PC-9 (cell line): Measurements from ENCODE around the gene NKIRAS1. TPM values are rescaled to one million over a fixed set of nuclear protein-coding genes. Genes with fewer than 3 reads are reported as not detected.

Experiments
- Bru-seq: library from RNA; stranded (reverse); fragments of 400-500 nt; gene quantifications from one replicate; lab custom pipeline; 2021; lab: Mats Ljungman, UMichigan
- BruChase-seq, 2 experiments: library from RNA; stranded (reverse); fragments of 400-500 nt; gene quantifications; one replicate each; lab custom pipeline; 2021; lab: Mats Ljungman, UMichigan
- BruUV-seq: library from RNA; stranded (reverse); fragments of 400-500 nt; replicated peaks from 2 replicates; lab custom pipeline; 2021; lab: Mats Ljungman, UMichigan
- CTCF ChIA-PET: fragments of 300-600 bp; sonication (Branson Sonifier 250); formaldehyde crosslinking; loops from one replicate; lab custom pipeline; 2022; ENCODE audit warnings: antibody characterized with exemption; lab: Charles Lee
- POLR2A ChIA-PET: fragments of 300-600 bp; sonication (Branson Sonifier 250); formaldehyde crosslinking; loops from one replicate; lab custom pipeline; 2022; ENCODE audit warnings: antibody characterized with exemption; ENCODE audit not compliant: unreplicated experiment; lab: Charles Lee
- DNase-seq, 2 experiments: peaks; one replicate each; pipeline versions ENCODE4 v3.0.0 to v3.0.0-alpha.2; 2015 to 2022; ENCODE audit warnings: mixed read lengths in 1 of 2
- H2AFZ ChIP-seq: fragments of 200-600 bp; sonication (generic); 2 replicates; pipeline ENCODE4 v1.8.1; 2017; ENCODE audit warnings: antibody characterized with exemption
- H3F3A ChIP-seq: fragments of 200-600 bp; sonication (generic); 2 replicates; pipeline ENCODE4 v1.8.1; 2017; ENCODE audit warnings: antibody characterized with exemption, mild to moderate bottlenecking, low read depth; ENCODE audit not compliant: insufficient read depth
- H3K27ac ChIP-seq: fragments of 200-600 bp; sonication (generic); 2 replicates; pipeline ENCODE4 v1.6.1; 2016; ENCODE audit warnings: mixed run types
- H3K27me3 ChIP-seq: fragments of 200-600 bp; sonication (generic); 2 replicates; pipeline ENCODE4 v1.6.1; 2016; ENCODE audit warnings: low read depth, mixed run types; ENCODE audit not compliant: insufficient read depth
- H3K36me3 ChIP-seq: fragments of 200-600 bp; sonication (generic); 2 replicates; pipeline ENCODE4 v1.6.1; 2016; ENCODE audit warnings: low read depth, mixed run types
- H3K4me1 ChIP-seq: fragments of 200-600 bp; sonication (generic); replicated peaks from 2 replicates; pipeline ENCODE4 v1.6.1; 2016; ENCODE audit warnings: mixed run types; ENCODE audit not compliant: insufficient read depth
- H3K4me2 ChIP-seq: fragments of 200-600 bp; sonication (generic); 2 replicates; pipeline ENCODE4 v1.6.1; 2017; ENCODE audit warnings: mixed run types
- H3K4me3 ChIP-seq: fragments of 200-600 bp; sonication (generic); 2 replicates; pipeline ENCODE4 v1.6.1; 2016; ENCODE audit warnings: mixed run types
- H3K79me2 ChIP-seq: fragments of 200-600 bp; sonication (generic); 2 replicates; pipeline ENCODE4 v1.6.1; 2017; ENCODE audit warnings: low read depth, mixed run types
- H3K9me2 ChIP-seq: fragments of 200-600 bp; sonication (generic); 2 replicates; pipeline ENCODE4 v1.8.1; 2017; ENCODE audit warnings: mild to moderate bottlenecking; ENCODE audit not compliant: insufficient read depth
- H3K9me3 ChIP-seq: fragments of 200-600 bp; sonication (generic); 2 replicates; pipeline ENCODE4 v1.8.1; 2016; ENCODE audit warnings: low read depth; ENCODE audit not compliant: insufficient read depth
- H4K20me1 ChIP-seq: fragments of 200-600 bp; sonication (generic); 2 replicates; pipeline ENCODE4 v1.8.1; 2017; ENCODE audit not compliant: insufficient read depth
- CTCF ChIP-seq: fragments of 200-600 bp; sonication (generic); conservative IDR thresholded peaks from 2 replicates; pipeline ENCODE4 v1.6.1; 2017; ENCODE audit warnings: mixed run types, antibody characterized with exemption, mild to moderate bottlenecking, moderate library complexity
- EZH2 ChIP-seq: fragments of 200-600 bp; sonication (generic); IDR thresholded peaks from 2 replicates; pipeline ENCODE4 v1.8.0; 2017; ENCODE audit warnings: antibody characterized with exemption, low read depth
- intact Hi-C: fragments of 100-400 bp; cut with micrococcal nuclease; formaldehyde crosslinking; loops from one replicate; pipeline ENCODE4 v1.10.0; 2022; ENCODE audit not compliant: unreplicated experiment
- long read RNA-seq: library from polyadenylated mRNA; stranded (forward); transcript quantifications from one replicate; pipeline ENCODE4 v2.0.0, GENCODE V29; 2022
- total RNA-seq: library from RNA; stranded (reverse); gene quantifications from 2 replicates; pipeline ENCODE4 v1.2.3, GENCODE V29; 2021

The NKIRAS1 gene
- total RNA-seq (8.6 and 12.6 TPM in 2 replicates), Bru-seq, nascent RNA (percentile 66 among the genes with signal in this experiment), BruChase-seq, experiment 1, labeled RNA remaining after a 2-hour chase (percentile 64 among the genes with signal in this experiment), BruChase-seq, experiment 2, labeled RNA remaining after a 6-hour chase (percentile 54 among the genes with signal in this experiment)
- long read RNA-seq, transcript NKIRAS1-206 (5 exons, 2,014 nt) = major isoform, 19 of 26 reads
- long read RNA-seq, partial matches to known transcripts = 0 of 26 reads
- long read RNA-seq, other reads (novel, unspliced or antisense) = 5 of 26 reads

DNA sequence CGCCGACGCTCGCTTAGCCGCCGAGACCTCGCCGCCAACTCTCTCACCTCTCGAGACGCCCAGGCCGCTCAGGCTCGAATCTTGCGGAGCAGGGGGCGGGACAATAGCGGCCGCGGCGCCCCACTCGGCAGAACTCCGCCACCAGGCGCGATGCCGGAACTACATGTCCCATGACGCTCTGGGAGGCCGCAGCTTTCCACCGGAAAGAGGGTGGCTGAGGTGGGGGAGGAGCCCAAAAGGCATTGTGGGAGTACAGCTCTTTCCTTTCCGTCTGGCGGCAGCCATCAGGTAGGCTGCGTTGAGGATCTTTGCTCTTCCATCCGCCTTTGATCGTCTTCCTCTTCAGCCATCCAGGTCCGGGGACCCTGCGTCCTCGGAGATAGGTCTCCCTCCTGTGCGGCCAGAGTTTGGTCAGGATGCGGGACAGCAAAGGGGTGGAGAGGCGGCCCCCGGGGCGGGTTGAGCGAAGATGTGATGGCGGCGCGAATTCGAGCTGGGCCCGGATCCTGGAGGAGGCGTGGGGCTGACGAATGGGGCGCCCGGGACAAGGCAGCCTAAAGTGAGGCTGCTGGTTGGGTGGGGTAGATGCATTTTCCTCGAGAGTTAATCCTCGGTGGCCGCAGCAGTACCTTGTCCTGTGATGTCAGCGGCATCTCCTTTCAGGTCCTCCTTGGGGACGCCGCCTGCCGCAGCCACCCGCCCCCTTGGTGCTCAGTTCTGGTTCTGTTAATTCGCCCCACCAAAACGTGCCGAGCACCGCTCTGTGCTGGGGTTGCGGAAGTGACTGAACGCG lies at the start of gene NKIRAS1, which contains the start of gene RPL15:
Gene NKIRAS1 (minus strand): TSS at position 105 of the 793 bp plus-strand sequence. CDS start 6,086 bp downstream, outside the sequence.
Gene RPL15 (plus strand): TSS at position 247 of the 793 bp plus-strand sequence. CDS start 728 bp downstream, outside the sequence.
- Histone ChIP-seq H3K4me1 (peaks cover 52% of the 10 kb centered on the region), H3K9me2 (no peaks in the 10 kb centered on the region; the same call in 1 of the 2 replicates), H3K36me3 (peaks cover 36% of the 10 kb centered on the region), H3F3A (peaks cover 49% of the 10 kb centered on the region), H3K79me2 (peaks cover 83% of the 10 kb centered on the region), H2AFZ (peak within 1 kb of the TSS; percentile 89), H3K27me3 (no peaks in the 10 kb centered on the region), H3K27ac (peak within 1 kb of the TSS; percentile 84), H4K20me1 (peaks cover 34% of the 10 kb centered on the region), H3K9me3 (no peaks in the 10 kb centered on the region), H3K4me3 (peak within 1 kb of the TSS; percentile 91), H3K4me2 (peak within 1 kb of the TSS; percentile 97)
- POLR2A ChIA-PET = interaction anchor here (0.5 to 1.1 kb wide), 22 partner anchors 11 to 1708 kb away, joined by 3 to 11 read pairs (median 4); no protein-coding TSS in a partner anchor
- intact Hi-C loops = loop anchor here (1.0 to 10.0 kb wide), 3 partner anchors 28 to 318 kb away; partner anchors contain the start of gene NR1D2
- TSS peak; percentile 41 for BruUV-seq
- peak; percentile 84 to 95 for DNase-seq
- CTCF ChIA-PET = interaction anchor here (0.5 to 0.7 kb wide), 2 partner anchors 12 to 1350 kb away, joined by 3 read pairs; no protein-coding TSS in a partner anchor
- TF ChIP-seq EZH2 = no peak
- TF ChIP-seq CTCF = peak; percentile 61

- TF ChIP-seq EZH2 (no peak), CTCF (no peak)
- ChIA-PET CTCF (no interaction called here), POLR2A (no interaction called here)
- peaks cover 40% of the 10 kb centered on the region for H3F3A ChIP-seq
- H3K79me2 ChIP-seq = peaks cover 68% of the 10 kb centered on the region
- no peak overlapping the region for H3K4me3 ChIP-seq
- H3K27me3 ChIP-seq = no peaks in the 10 kb centered on the region
- H3K27ac ChIP-seq = no peak overlapping the region
- no peaks in the 10 kb centered on the region for H3K9me2 ChIP-seq
- H3K36me3 ChIP-seq = peaks cover 75% of the 10 kb centered on the region
- no peak overlapping the region for H3K4me2 ChIP-seq
- H2AFZ ChIP-seq = no peak overlapping the region
- no peaks in the 10 kb centered on the region for H4K20me1 ChIP-seq
- peaks cover 28% of the 10 kb centered on the region for H3K4me1 ChIP-seq
- no peak for DNase-seq
- H3K9me3 ChIP-seq = no peaks in the 10 kb centered on the region; the same call in 1 of the 2 replicates
- intact Hi-C loops = no loop called here
- BruUV-seq = no TSS peak
Observed at GRCh38 chr3:23966328-23966727, 49.5 kb upstream of the NKIRAS1 start.

GRCh38 chr3:23964537-23965235 lies 47.9 kb upstream of the NKIRAS1 start:
- no peak for TF ChIP-seq CTCF
- TF ChIP-seq EZH2 = no peak
- peaks cover 32% of the 10 kb centered on the region for H3K4me1 ChIP-seq
- H3K4me3 ChIP-seq = no peak overlapping the region
- peaks cover 84% of the 10 kb centered on the region for H3K79me2 ChIP-seq
- H3K4me2 ChIP-seq = no peak overlapping the region
- no peaks in the 10 kb centered on the region for H3K27me3 ChIP-seq
- BruUV-seq = no TSS peak
- CTCF ChIA-PET = no interaction called here
- H3K9me3 ChIP-seq = no peaks in the 10 kb centered on the region; the same call in 1 of the 2 replicates
- H3K36me3 ChIP-seq = peaks cover 79% of the 10 kb centered on the region
- no peak for DNase-seq
- H3K9me2 ChIP-seq = no peaks in the 10 kb centered on the region
- H3F3A ChIP-seq = peaks cover 44% of the 10 kb centered on the region
- no peak overlapping the region for H3K27ac ChIP-seq
- no peaks in the 10 kb centered on the region for H4K20me1 ChIP-seq
- POLR2A ChIA-PET = no interaction called here
- intact Hi-C loops = no loop called here
- no peak overlapping the region for H2AFZ ChIP-seq
